Measurements from ENCODE around the gene SPR. TPM values are rescaled to one million over a fixed set of nuclear protein-coding genes. Genes with fewer than 3 reads are reported as not detected.

The SPR gene
- total and polyA plus RNA-seq, 2 donors (not counting 1 experiment from before 2014, with no cell fraction given) = not detected

- no peak overlapping the region for H3K9ac ChIP-seq (ENCODE audit: low read length)
- no peak for DNase-seq
- H3K79me2 ChIP-seq (ENCODE audit: control insufficient read depth, insufficient read depth, low read length) = no peaks in the 10 kb centered on the region
- Mint-ChIP-seq H3K4me3 (no peak overlapping the region), H3K27me3 (peaks cover 31% of the 10 kb centered on the region), H3K27ac (no peak overlapping the region), H3K4me1 (no peaks in the 10 kb centered on the region), H3K9me3 (ENCODE audit: insufficient read depth) (no peaks in the 10 kb centered on the region)
- no peak overlapping the region for H3K27ac ChIP-seq (ENCODE audit: low read length in 2 of 2)
- ChIA-PET CTCF (interaction anchor here (1.5 kb wide), 1 partner anchor 19 kb away, joined by 4 read pairs; no protein-coding TSS in a partner anchor), POLR2A (no interaction called here)
- H3K4me3 ChIP-seq (ENCODE audit: control extremely low read depth in 1 of 5, extremely low read depth in 1 of 5, insufficient read depth in 1 of 5, low read depth in 2 of 5, low read length in 4 of 5) = no peak overlapping the region
- TF ChIP-seq, protein P1, sequence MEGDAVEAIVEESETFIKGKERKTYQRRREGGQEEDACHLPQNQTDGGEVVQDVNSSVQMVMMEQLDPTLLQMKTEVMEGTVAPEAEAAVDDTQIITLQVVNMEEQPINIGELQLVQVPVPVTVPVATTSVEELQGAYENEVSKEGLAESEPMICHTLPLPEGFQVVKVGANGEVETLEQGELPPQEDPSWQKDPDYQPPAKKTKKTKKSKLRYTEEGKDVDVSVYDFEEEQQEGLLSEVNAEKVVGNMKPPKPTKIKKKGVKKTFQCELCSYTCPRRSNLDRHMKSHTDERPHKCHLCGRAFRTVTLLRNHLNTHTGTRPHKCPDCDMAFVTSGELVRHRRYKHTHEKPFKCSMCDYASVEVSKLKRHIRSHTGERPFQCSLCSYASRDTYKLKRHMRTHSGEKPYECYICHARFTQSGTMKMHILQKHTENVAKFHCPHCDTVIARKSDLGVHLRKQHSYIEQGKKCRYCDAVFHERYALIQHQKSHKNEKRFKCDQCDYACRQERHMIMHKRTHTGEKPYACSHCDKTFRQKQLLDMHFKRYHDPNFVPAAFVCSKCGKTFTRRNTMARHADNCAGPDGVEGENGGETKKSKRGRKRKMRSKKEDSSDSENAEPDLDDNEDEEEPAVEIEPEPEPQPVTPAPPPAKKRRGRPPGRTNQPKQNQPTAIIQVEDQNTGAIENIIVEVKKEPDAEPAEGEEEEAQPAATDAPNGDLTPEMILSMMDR (IDR thresholded peaks at IDR 0.05) = no peak
- no peak for TF ChIP-seq EZH2 (IDR thresholded peaks at IDR 0.05; ENCODE audit: borderline replicate concordance, insufficient read depth, low read depth, low read length, poor library complexity, severe bottlenecking)
- no peaks in the 10 kb centered on the region for H3K4me1 ChIP-seq (ENCODE audit: control insufficient read depth in 2 of 2, insufficient read depth in 2 of 2, low read length in 2 of 2)
- peaks cover 0 to 6% (median 0%) of the 10 kb centered on the region in 4 experiments for H3K27me3 ChIP-seq (replicated peaks in 1 of 4; ENCODE audit: control extremely low read depth in 1 of 4, control insufficient read depth in 3 of 4, insufficient read depth in 4 of 4, low read length in 3 of 4)
- ATAC-seq (ENCODE audit: low read depth) = no peak
- intact Hi-C loops (cut with micrococcal nuclease) = no loop called here
- no peaks in the 10 kb centered on the region for H3K9me3 ChIP-seq (ENCODE audit: control extremely low read depth in 1 of 3, control insufficient read depth in 2 of 3, insufficient read depth in 1 of 3, low read length in 2 of 3)
- H2AFZ ChIP-seq (ENCODE audit: insufficient read depth, low read depth, low read length, poor library complexity, severe bottlenecking) = no peak overlapping the region
- WGBS (ENCODE audit: insufficient coverage) = 79% methylated on average over 3 of the region's 3 CpGs
- no peaks in the 10 kb centered on the region for H4K20me1 ChIP-seq (ENCODE audit: control insufficient read depth, insufficient read depth, low read length, poor library complexity, severe bottlenecking)
- no peak overlapping the region for H3K4me2 ChIP-seq (replicated peaks; ENCODE audit: low read depth, low read length, poor library complexity, severe bottlenecking)
- H3K36me3 ChIP-seq (replicated peaks in 1 of 2; ENCODE audit: control extremely low read depth in 1 of 2, control insufficient read depth in 1 of 2, extremely low read depth in 1 of 2, insufficient read depth in 2 of 2, low read length in 1 of 2) = no peaks in the 10 kb centered on the region
These were observed 45.6 kb upstream of the SPR start for GRCh38 chr2:72841462-72842125.

DNA sequence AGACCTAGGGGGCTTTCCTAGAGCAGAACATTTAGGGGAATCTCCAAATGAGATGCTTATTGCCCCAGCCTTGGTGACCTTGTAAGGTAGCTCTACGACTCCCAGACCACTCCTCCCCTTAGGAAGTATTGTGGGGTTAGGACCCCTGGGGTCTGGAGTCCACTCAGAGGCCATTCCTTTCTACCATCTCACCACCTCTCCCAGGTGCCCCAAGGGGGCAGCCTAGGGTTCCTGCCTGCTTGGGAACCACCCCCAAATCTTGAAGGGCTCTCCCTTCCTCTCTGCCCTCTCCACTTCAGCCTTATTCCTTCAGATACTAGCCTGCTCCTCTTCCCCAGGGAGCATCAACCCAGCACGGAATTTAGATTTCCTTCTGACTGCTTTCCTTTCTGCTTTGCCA lies 43.9 kb upstream of the SPR start:
- Histone ChIP-seq H3K9me3 (ENCODE audit: control extremely low read depth in 1 of 3, control insufficient read depth in 2 of 3, insufficient read depth in 1 of 3, low read length in 2 of 3) (no peaks in the 10 kb centered on the region), H3K4me2 (replicated peaks; ENCODE audit: low read depth, low read length, poor library complexity, severe bottlenecking) (no peak overlapping the region), H4K20me1 (ENCODE audit: control insufficient read depth, insufficient read depth, low read length, poor library complexity, severe bottlenecking) (no peaks in the 10 kb centered on the region), H3K27ac (ENCODE audit: low read length in 2 of 2) (no peak overlapping the region), H3K79me2 (ENCODE audit: control insufficient read depth, insufficient read depth, low read length) (no peaks in the 10 kb centered on the region), H3K4me1 (ENCODE audit: control insufficient read depth in 2 of 2, insufficient read depth in 2 of 2, low read length in 2 of 2) (no peaks in the 10 kb centered on the region), H2AFZ (ENCODE audit: insufficient read depth, low read depth, low read length, poor library complexity, severe bottlenecking) (no peak overlapping the region), H3K4me3 (ENCODE audit: control extremely low read depth in 1 of 5, extremely low read depth in 1 of 5, insufficient read depth in 1 of 5, low read depth in 2 of 5, low read length in 4 of 5) (no peak overlapping the region), H3K36me3 (replicated peaks in 1 of 2; ENCODE audit: control extremely low read depth in 1 of 2, control insufficient read depth in 1 of 2, extremely low read depth in 1 of 2, insufficient read depth in 2 of 2, low read length in 1 of 2) (no peaks in the 10 kb centered on the region), H3K27me3 (replicated peaks in 1 of 4; ENCODE audit: control extremely low read depth in 1 of 4, control insufficient read depth in 3 of 4, insufficient read depth in 4 of 4, low read length in 3 of 4) (peaks cover 0 to 6% (median 0%) of the 10 kb centered on the region in 4 experiments), H3K9ac (ENCODE audit: low read length) (no peak overlapping the region)
- Mint-ChIP-seq H3K27ac (no peak overlapping the region), H3K27me3 (peaks cover 31% of the 10 kb centered on the region), H3K4me3 (no peak overlapping the region), H3K9me3 (ENCODE audit: insufficient read depth) (no peaks in the 10 kb centered on the region), H3K4me1 (no peaks in the 10 kb centered on the region)
- ChIA-PET CTCF (no interaction called here), POLR2A (no interaction called here)
- intact Hi-C loops (cut with micrococcal nuclease) = no loop called here
- no peak for DNase-seq
- no peak for TF ChIP-seq EZH2 (IDR thresholded peaks at IDR 0.05; ENCODE audit: borderline replicate concordance, insufficient read depth, low read depth, low read length, poor library complexity, severe bottlenecking)
- TF ChIP-seq, protein P1 (IDR thresholded peaks at IDR 0.05) = no peak
- ATAC-seq (ENCODE audit: low read depth) = no peak
- WGBS (ENCODE audit: insufficient coverage) = no CpG with 5 or more reads among the region's 2 CpGs

Data from B cell (primary cell).